HL-60 (cell line): ENCODE measurements around the gene CTSD.

ENCODE experiments used
- CTCF ChIP-seq: IDR thresholded peaks from one replicate; pipeline ENCODE4 v1.5.1; 2011; ENCODE audit warnings: low read length, control low read depth, inconsistent platforms; ENCODE audit not compliant: insufficient read depth
- SPI1 ChIP-seq: IDR thresholded peaks from 2 replicates; pipeline ENCODE4 v1.6.1; 2012; ENCODE audit warnings: low read depth, mild to moderate bottlenecking, borderline replicate concordance

GRCh38 chr11:1780700-1781592 is 17.2 kb upstream of the CTSD start:
- no peak for TF ChIP-seq CTCF
- peak; percentile 73; the same call in 1 of the 2 replicates for TF ChIP-seq SPI1
